ENCODE measurements around the gene MB21D2.

The MB21D2 gene

GRCh38 chr3:192915722-192916121 lies 1.9 kb downstream of the MB21D2 start (continued):
- peak; percentile 76 for TF ChIP-seq KLF17 (tag by site-specific recombination; IDR thresholded peaks at IDR 0.05)
- no peak for TF ChIP-seq ZNF214 (tag by site-specific recombination; IDR thresholded peaks at IDR 0.05; ENCODE audit: borderline replicate concordance)
- TF ChIP-seq ZNF391 (tag by site-specific recombination; IDR thresholded peaks at IDR 0.05; ENCODE audit: borderline replicate concordance, low read depth): no peak
- peak; percentile 46; the same call in 1 of the 2 replicates for TF ChIP-seq ZFP69B (tag by site-specific recombination; IDR thresholded peaks at IDR 0.05)
- no peak for TF ChIP-seq ZNF302 (tag by site-specific recombination; IDR thresholded peaks at IDR 0.05; ENCODE audit: low read depth)
- TF ChIP-seq ZNF157 (tag by site-specific recombination; IDR thresholded peaks at IDR 0.05): no peak
- no peak for TF ChIP-seq ZNF837 (tag by site-specific recombination; IDR thresholded peaks at IDR 0.05)
- no peak for TF ChIP-seq ZNF548 (tag by site-specific recombination; IDR thresholded peaks at IDR 0.05)
- no peak for TF ChIP-seq ZBTB7A (tag by site-specific recombination; IDR thresholded peaks at IDR 0.05; ENCODE audit: low read depth)
- no peak for TF ChIP-seq ZSCAN30 (tag by site-specific recombination; IDR thresholded peaks at IDR 0.05)
- TF ChIP-seq, protein P1, sequence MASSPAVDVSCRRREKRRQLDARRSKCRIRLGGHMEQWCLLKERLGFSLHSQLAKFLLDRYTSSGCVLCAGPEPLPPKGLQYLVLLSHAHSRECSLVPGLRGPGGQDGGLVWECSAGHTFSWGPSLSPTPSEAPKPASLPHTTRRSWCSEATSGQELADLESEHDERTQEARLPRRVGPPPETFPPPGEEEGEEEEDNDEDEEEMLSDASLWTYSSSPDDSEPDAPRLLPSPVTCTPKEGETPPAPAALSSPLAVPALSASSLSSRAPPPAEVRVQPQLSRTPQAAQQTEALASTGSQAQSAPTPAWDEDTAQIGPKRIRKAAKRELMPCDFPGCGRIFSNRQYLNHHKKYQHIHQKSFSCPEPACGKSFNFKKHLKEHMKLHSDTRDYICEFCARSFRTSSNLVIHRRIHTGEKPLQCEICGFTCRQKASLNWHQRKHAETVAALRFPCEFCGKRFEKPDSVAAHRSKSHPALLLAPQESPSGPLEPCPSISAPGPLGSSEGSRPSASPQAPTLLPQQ (tag by site-specific recombination; IDR thresholded peaks at IDR 0.05): peak; percentile 58
- peak; percentile 83 for TF ChIP-seq ZNF629 (tag by site-specific recombination; IDR thresholded peaks at IDR 0.05)
- no peak for TF ChIP-seq ZBTB49 (tag by site-specific recombination; IDR thresholded peaks at IDR 0.05; ENCODE audit: low read depth)
- peak; percentile 56; the same call in 1 of the 2 replicates for TF ChIP-seq ZBTB21 (tag by site-specific recombination; IDR thresholded peaks at IDR 0.05)
- peak; percentile 23; the same call in 1 of the 2 replicates for TF ChIP-seq ZEB2 (tag by site-specific recombination; IDR thresholded peaks at IDR 0.05)
- TF ChIP-seq ZNF138 (tag by site-specific recombination; IDR thresholded peaks at IDR 0.05; ENCODE audit: borderline replicate concordance): no peak
- TF ChIP-seq ZNF148 (tag by site-specific recombination; IDR thresholded peaks at IDR 0.05; ENCODE audit: borderline replicate concordance): no peak
- TF ChIP-seq SP7 (tag by site-specific recombination; IDR thresholded peaks at IDR 0.05): peak; percentile 98
- TF ChIP-seq ZFP3 (tag by site-specific recombination; IDR thresholded peaks at IDR 0.05; ENCODE audit: low read depth): no peak
- TF ChIP-seq ZNF677 (tag by site-specific recombination; IDR thresholded peaks at IDR 0.05): no peak
- TF ChIP-seq ZNF184 (tag by site-specific recombination; IDR thresholded peaks at IDR 0.05): no peak
- TF ChIP-seq ZNF514 (tag by site-specific recombination; IDR thresholded peaks at IDR 0.05): no peak
- no peak for TF ChIP-seq BCL6B (tag by site-specific recombination; IDR thresholded peaks at IDR 0.05)
- TF ChIP-seq KLF8 (tag by site-specific recombination; IDR thresholded peaks at IDR 0.05): no peak
- TF ChIP-seq ZNF26 (tag by site-specific recombination; IDR thresholded peaks at IDR 0.05): no peak
- 0 out of 2 replicates have a peak, but pooled peaks have one; percentile 25 for TF ChIP-seq WT1 (tag by site-specific recombination; IDR thresholded peaks at IDR 0.05)
- no peak for TF ChIP-seq ZNF211 (tag by site-specific recombination; IDR thresholded peaks at IDR 0.05; ENCODE audit: low read depth)
- no peak for TF ChIP-seq ZNF707 (tag by site-specific recombination; IDR thresholded peaks at IDR 0.05)
- TF ChIP-seq ZNF114 (tag by site-specific recombination; IDR thresholded peaks at IDR 0.05): no peak
- TF ChIP-seq ZNF660 (tag by site-specific recombination; IDR thresholded peaks at IDR 0.05): 0 out of 2 replicates have a peak, but pooled peaks have one; percentile 39

Measured in HEK293 (cell line).